IPS-20b (cell line): ENCODE results near the gene TRIM4.
"Not testable (repeated sequence)": the region's sequence is repeated elsewhere in the genome, so short reads cannot be mapped to it uniquely, and the experiment has no call there.

Source experiments
- H3K27ac ChIP-seq: one replicate; pipeline ENCODE4 v1.5.1; 2013; ENCODE audit warnings: low read length
- H3K27me3 ChIP-seq: 2 replicates; pipeline ENCODE4 v1.6.1; 2013; ENCODE audit warnings: mild to moderate bottlenecking, low read length, inconsistent platforms; ENCODE audit not compliant: insufficient read depth
- H3K36me3 ChIP-seq: 2 replicates; pipeline ENCODE4 v1.6.1; 2013; ENCODE audit warnings: low read depth, mild to moderate bottlenecking, inconsistent platforms, low read length, moderate library complexity; ENCODE audit not compliant: insufficient read depth
- H3K4me1 ChIP-seq: 2 replicates; pipeline ENCODE4 v1.6.1; 2013; ENCODE audit warnings: mild to moderate bottlenecking, control low read depth, inconsistent platforms, low read length, moderate library complexity; ENCODE audit not compliant: insufficient read depth
- H3K4me3 ChIP-seq: 2 replicates; pipeline ENCODE4 v1.5.1; 2013; ENCODE audit warnings: mild to moderate bottlenecking, low read length, inconsistent platforms
- H3K9ac ChIP-seq: 2 replicates; pipeline ENCODE4 v1.6.1; 2013; ENCODE audit warnings: low read depth, mild to moderate bottlenecking, inconsistent platforms, low read length, moderate library complexity
- H3K9me3 ChIP-seq: 2 replicates; pipeline ENCODE4 v1.6.1; 2013; ENCODE audit warnings: mild to moderate bottlenecking, low read depth, low read length, inconsistent platforms; ENCODE audit not compliant: insufficient read depth

The TRIM4 gene

GRCh38 chr7:99943641-99944496 is 24.5 kb upstream of the TRIM4 start:
- H3K4me1 ChIP-seq = peaks cover 9% of the 10 kb centered on the region; the same call in 1 of the 2 replicates
- peak overlapping the region; percentile 94 for H3K27ac ChIP-seq
- no peaks in the 10 kb centered on the region for H3K27me3 ChIP-seq
- H3K9ac ChIP-seq = peak overlapping the region; percentile 80
- peak overlapping the region; percentile 37; the same call in 1 of the 2 replicates for H3K4me3 ChIP-seq
- no peaks in the 10 kb centered on the region for H3K36me3 ChIP-seq
- H3K9me3 ChIP-seq = peaks cover 8% of the 10 kb centered on the region; the same call in 1 of the 2 replicates

- Histone ChIP-seq H3K9me3 (peaks cover 20% of the 10 kb centered on the region), H3K4me3 (no peak overlapping the region), H3K4me1 (no peaks in the 10 kb centered on the region; the same call in 1 of the 2 replicates), H3K9ac (no peak overlapping the region), H3K27me3 (no peaks in the 10 kb centered on the region), H3K36me3 (no peaks in the 10 kb centered on the region), H3K27ac (no peak overlapping the region)
Measured at GRCh38 chr7:99938296-99938695, 19.0 kb upstream of the TRIM4 start.

GRCh38 chr7:99935009-99935408 is 15.7 kb upstream of the TRIM4 start:
- H3K27me3 ChIP-seq, H3K36me3 ChIP-seq, H3K4me1 ChIP-seq, H3K27ac ChIP-seq, H3K9ac ChIP-seq, H3K4me3 ChIP-seq: not testable (repeated sequence)
- peaks cover 20% of the 10 kb centered on the region for H3K9me3 ChIP-seq

GRCh38 chr7:99930376-99930775 is 11.0 kb upstream of the TRIM4 start:
- H3K27me3 ChIP-seq = peaks cover 30% of the 10 kb centered on the region
- H3K36me3 ChIP-seq = no peaks in the 10 kb centered on the region
- no peaks in the 10 kb centered on the region for H3K9me3 ChIP-seq
- no peak overlapping the region for H3K9ac ChIP-seq
- H3K27ac ChIP-seq = no peak overlapping the region
- H3K4me1 ChIP-seq = peaks cover 3% of the 10 kb centered on the region; the same call in 1 of the 2 replicates
- H3K4me3 ChIP-seq = peak overlapping the region; percentile 66; the same call in 1 of the 2 replicates

GRCh38 chr7:99929730-99930053 is 10.4 kb upstream of the TRIM4 start:
- peak overlapping the region; percentile 49; the same call in 1 of the 2 replicates for H3K9ac ChIP-seq

GRCh38 chr7:99928994-99929729 is 9.8 kb upstream of the TRIM4 start, which contains the start of gene GJC3:
TSS of gene GJC3 (minus strand) at chr7:99929620. CDS start at chr7:99929620, 0 bp downstream.
- Histone ChIP-seq H3K9me3 (no peaks in the 10 kb centered on the region), H3K4me3 (peak within 1 kb of the TSS; percentile 66), H3K27ac (peak within 1 kb of the TSS; percentile 19), H3K4me1 (peaks cover 3% of the 10 kb centered on the region; the same call in 1 of the 2 replicates), H3K9ac (peak within 1 kb of the TSS; percentile 66; the same call in 1 of the 2 replicates), H3K36me3 (no peaks in the 10 kb centered on the region), H3K27me3 (peaks cover 32% of the 10 kb centered on the region)

More at GRCh38 chr7:99929730-99930053, 10.4 kb upstream of the TRIM4 start:
- Histone ChIP-seq H3K27ac (peak overlapping the region; percentile 19), H3K4me1 (peaks cover 3% of the 10 kb centered on the region; the same call in 1 of the 2 replicates), H3K27me3 (peaks cover 32% of the 10 kb centered on the region), H3K4me3 (peak overlapping the region; percentile 66), H3K9me3 (no peaks in the 10 kb centered on the region), H3K36me3 (no peaks in the 10 kb centered on the region)

- H3K27me3 ChIP-seq = peaks cover 32% of the 10 kb centered on the region
- H3K9me3 ChIP-seq = no peaks in the 10 kb centered on the region
- H3K4me3 ChIP-seq = no peak overlapping the region
- no peaks in the 10 kb centered on the region for H3K36me3 ChIP-seq
- peaks cover 3% of the 10 kb centered on the region; the same call in 1 of the 2 replicates for H3K4me1 ChIP-seq
- no peak overlapping the region for H3K9ac ChIP-seq
- no peak overlapping the region for H3K27ac ChIP-seq
Measured at GRCh38 chr7:99928188-99928587, 8.9 kb upstream of the TRIM4 start.

GRCh38 chr7:99927536-99927935 is 8.2 kb upstream of the TRIM4 start:
- Histone ChIP-seq H3K27me3 (peaks cover 32% of the 10 kb centered on the region), H3K27ac (no peak overlapping the region), H3K9ac (no peak overlapping the region), H3K4me1 (peaks cover 3% of the 10 kb centered on the region; the same call in 1 of the 2 replicates), H3K4me3 (no peak overlapping the region), H3K9me3 (no peaks in the 10 kb centered on the region), H3K36me3 (no peaks in the 10 kb centered on the region)

- H3K36me3 ChIP-seq = peaks cover 3% of the 10 kb centered on the region; the same call in 1 of the 2 replicates
- H3K27ac ChIP-seq = no peak overlapping the region
- H3K4me1 ChIP-seq = peaks cover 3% of the 10 kb centered on the region; the same call in 1 of the 2 replicates
- no peak overlapping the region for H3K4me3 ChIP-seq
- no peak overlapping the region for H3K9ac ChIP-seq
- H3K9me3 ChIP-seq = 0 out of 2 replicates have a peak, but pooled peaks cover 3% of the 10 kb centered on the region
- peaks cover 32% of the 10 kb centered on the region for H3K27me3 ChIP-seq
Measured at GRCh38 chr7:99926321-99926720, 7.0 kb upstream of the TRIM4 start.

- H3K9me3 ChIP-seq = 0 out of 2 replicates have a peak, but pooled peaks cover 6% of the 10 kb centered on the region
- no peak overlapping the region for H3K9ac ChIP-seq
- no peak overlapping the region for H3K27ac ChIP-seq
- no peaks in the 10 kb centered on the region for H3K4me1 ChIP-seq
- no peak overlapping the region for H3K4me3 ChIP-seq
- peaks cover 5% of the 10 kb centered on the region; the same call in 1 of the 2 replicates for H3K36me3 ChIP-seq
- H3K27me3 ChIP-seq = peaks cover 26% of the 10 kb centered on the region
Measured at GRCh38 chr7:99923200-99923599, 3.9 kb upstream of the TRIM4 start.

GRCh38 chr7:99920149-99920548 is 819 bp upstream of the TRIM4 start:
- Histone ChIP-seq H3K9ac (peak overlapping the region; percentile 85; the same call in 1 of the 2 replicates), H3K27ac (no peak overlapping the region), H3K4me3 (peak overlapping the region; percentile 90), H3K4me1 (no peaks in the 10 kb centered on the region), H3K9me3 (0 out of 2 replicates have a peak, but pooled peaks cover 6% of the 10 kb centered on the region), H3K36me3 (peaks cover 21% of the 10 kb centered on the region; the same call in 1 of the 2 replicates), H3K27me3 (0 out of 2 replicates have a peak, but pooled peaks cover under 1% of the 10 kb centered on the region)
